GM12878 (cell line): Measurements from ENCODE around the gene RPL10A.

Experiments used
- EGR1 ChIP-seq, 2 experiments: IDR thresholded peaks; 1 replicate in 1 of 2; 2 replicates in 1 of 2; pipeline ENCODE4 v1.6.1; 2011 to 2012; ENCODE audit warnings: low read depth in 2 of 2, low read length in 2 of 2, borderline replicate concordance in 1 of 2, mild to moderate bottlenecking in 1 of 2, moderate library complexity in 1 of 2
- EZH2 ChIP-seq: IDR thresholded peaks from 2 replicates; pipeline ENCODE4 v1.6.1; 2012; ENCODE audit warnings: low read depth, mild to moderate bottlenecking, control low read depth, inconsistent platforms, low read length, borderline replicate concordance; ENCODE audit not compliant: control insufficient read depth
- NRF1 ChIP-seq: conservative IDR thresholded peaks from 2 replicates; pipeline ENCODE4 v1.6.1; 2011; ENCODE audit warnings: mild to moderate bottlenecking, low read depth, low read length, improper control_type of control experiment
- POLR2AphosphoS5 ChIP-seq: IDR thresholded peaks from 2 replicates; pipeline ENCODE4 v1.6.1; 2011; ENCODE audit warnings: mild to moderate bottlenecking, low read length, inconsistent platforms
- RBBP5 ChIP-seq: fragments of 200-600 bp; sonication (generic); conservative IDR thresholded peaks from 2 replicates; pipeline ENCODE4 v1.6.1; 2016
- RCOR1 ChIP-seq: conservative IDR thresholded peaks from 2 replicates; pipeline ENCODE4 v1.6.1; 2012; ENCODE audit warnings: low read depth, low read length, improper control_type of control experiment
- SREBF1 ChIP-seq: IDR thresholded peaks from 2 replicates; pipeline ENCODE4 v1.6.1; 2012; ENCODE audit warnings: mild to moderate bottlenecking, low read length
- TARDBP ChIP-seq: IDR thresholded peaks from 2 replicates; pipeline ENCODE4 v1.6.1; 2016; ENCODE audit warnings: borderline replicate concordance
- TCF12 ChIP-seq: IDR thresholded peaks from 2 replicates; pipeline ENCODE4 v1.6.1; 2011; ENCODE audit warnings: low read depth, mild to moderate bottlenecking, low read length
- TF ChIP-seq, protein P1 (sequence below), 3 experiments: IDR thresholded peaks in 2 of 3; conservative IDR thresholded peaks in 1 of 3; 2 replicates each; pipeline ENCODE4 v1.5.1; 2011; ENCODE audit warnings: low read depth in 3 of 3, low read length in 3 of 3, mild to moderate bottlenecking in 3 of 3, control low read depth in 2 of 3, moderate library complexity in 2 of 3, inconsistent platforms in 1 of 3, mixed read lengths in 1 of 3; ENCODE audit not compliant: control insufficient read depth in 2 of 3, insufficient read depth in 1 of 3; ENCODE audit errors: extremely low read depth in 1 of 3
- TF ChIP-seq, protein P2 (sequence below): IDR thresholded peaks from 2 replicates; pipeline ENCODE4 v1.6.1; 2012; ENCODE audit warnings: low read length, inconsistent platforms
- TF ChIP-seq, protein P3 (sequence below): IDR thresholded peaks from 2 replicates; pipeline ENCODE4 v1.6.1; 2011; ENCODE audit warnings: borderline replicate concordance, low read depth, mild to moderate bottlenecking, moderate library complexity, mixed read lengths, low read length; ENCODE audit not compliant: insufficient read depth; ENCODE audit errors: extremely low read length

DNA sequence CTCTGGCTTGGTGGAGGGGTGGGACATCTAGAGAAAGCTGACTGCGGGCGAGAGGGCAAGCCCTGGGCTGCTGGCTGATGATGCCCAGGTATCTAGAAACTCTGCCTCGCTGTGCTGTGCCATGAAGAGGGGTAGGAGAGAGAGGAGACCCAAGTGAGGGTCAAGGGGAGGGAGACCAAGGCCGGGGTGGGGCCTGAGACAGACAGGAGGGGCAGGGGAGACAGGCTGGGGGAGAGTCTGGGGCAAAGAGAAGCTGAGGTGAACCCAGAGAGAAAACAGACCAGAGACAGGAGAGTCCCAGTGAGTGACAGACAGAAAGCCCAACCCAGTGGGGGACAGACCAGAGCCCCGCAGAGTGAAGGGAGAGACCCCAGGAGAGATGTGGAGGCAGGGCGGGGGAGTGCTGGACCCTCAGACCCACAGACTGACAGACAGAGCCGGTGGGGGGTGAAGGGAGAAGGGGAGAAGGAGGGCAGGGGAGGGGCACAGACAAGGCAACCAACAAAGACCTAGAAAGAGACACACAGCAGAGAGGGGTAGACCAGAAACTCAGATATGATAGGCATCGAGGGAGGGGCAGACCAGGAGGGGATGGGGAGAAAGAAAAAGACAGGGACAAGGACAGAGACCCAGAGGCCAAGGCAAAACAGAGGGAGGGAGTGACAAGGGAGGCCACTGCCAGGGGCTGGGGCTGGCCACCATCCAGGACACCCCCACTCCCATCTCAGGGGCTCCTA is 22.8 kb downstream of the RPL10A start:
- TF ChIP-seq POLR2AphosphoS5 (no peak), EGR1 (IDR thresholded peaks at IDR 0.05; ENCODE audit: borderline replicate concordance in 1 of 2, low read depth in 2 of 2, low read length in 2 of 2) (no peak), TARDBP (no peak), SREBF1 (no peak), RBBP5 (no peak), EZH2 (no peak), TCF12 (no peak), NRF1 (no peak), RCOR1 (no peak)
- TF ChIP-seq, protein P1, sequence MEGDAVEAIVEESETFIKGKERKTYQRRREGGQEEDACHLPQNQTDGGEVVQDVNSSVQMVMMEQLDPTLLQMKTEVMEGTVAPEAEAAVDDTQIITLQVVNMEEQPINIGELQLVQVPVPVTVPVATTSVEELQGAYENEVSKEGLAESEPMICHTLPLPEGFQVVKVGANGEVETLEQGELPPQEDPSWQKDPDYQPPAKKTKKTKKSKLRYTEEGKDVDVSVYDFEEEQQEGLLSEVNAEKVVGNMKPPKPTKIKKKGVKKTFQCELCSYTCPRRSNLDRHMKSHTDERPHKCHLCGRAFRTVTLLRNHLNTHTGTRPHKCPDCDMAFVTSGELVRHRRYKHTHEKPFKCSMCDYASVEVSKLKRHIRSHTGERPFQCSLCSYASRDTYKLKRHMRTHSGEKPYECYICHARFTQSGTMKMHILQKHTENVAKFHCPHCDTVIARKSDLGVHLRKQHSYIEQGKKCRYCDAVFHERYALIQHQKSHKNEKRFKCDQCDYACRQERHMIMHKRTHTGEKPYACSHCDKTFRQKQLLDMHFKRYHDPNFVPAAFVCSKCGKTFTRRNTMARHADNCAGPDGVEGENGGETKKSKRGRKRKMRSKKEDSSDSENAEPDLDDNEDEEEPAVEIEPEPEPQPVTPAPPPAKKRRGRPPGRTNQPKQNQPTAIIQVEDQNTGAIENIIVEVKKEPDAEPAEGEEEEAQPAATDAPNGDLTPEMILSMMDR (IDR thresholded peaks at IDR 0.05 in 2 of 3, conservative IDR thresholded peaks at IDR 0.05 in 1 of 3; ENCODE audit: control insufficient read depth in 2 of 3, extremely low read depth in 1 of 3, insufficient read depth in 1 of 3, low read depth in 3 of 3, low read length in 3 of 3), result no peak
- TF ChIP-seq, protein P2, sequence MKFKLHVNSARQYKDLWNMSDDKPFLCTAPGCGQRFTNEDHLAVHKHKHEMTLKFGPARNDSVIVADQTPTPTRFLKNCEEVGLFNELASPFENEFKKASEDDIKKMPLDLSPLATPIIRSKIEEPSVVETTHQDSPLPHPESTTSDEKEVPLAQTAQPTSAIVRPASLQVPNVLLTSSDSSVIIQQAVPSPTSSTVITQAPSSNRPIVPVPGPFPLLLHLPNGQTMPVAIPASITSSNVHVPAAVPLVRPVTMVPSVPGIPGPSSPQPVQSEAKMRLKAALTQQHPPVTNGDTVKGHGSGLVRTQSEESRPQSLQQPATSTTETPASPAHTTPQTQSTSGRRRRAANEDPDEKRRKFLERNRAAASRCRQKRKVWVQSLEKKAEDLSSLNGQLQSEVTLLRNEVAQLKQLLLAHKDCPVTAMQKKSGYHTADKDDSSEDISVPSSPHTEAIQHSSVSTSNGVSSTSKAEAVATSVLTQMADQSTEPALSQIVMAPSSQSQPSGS, result no peak
- TF ChIP-seq, protein P3, sequence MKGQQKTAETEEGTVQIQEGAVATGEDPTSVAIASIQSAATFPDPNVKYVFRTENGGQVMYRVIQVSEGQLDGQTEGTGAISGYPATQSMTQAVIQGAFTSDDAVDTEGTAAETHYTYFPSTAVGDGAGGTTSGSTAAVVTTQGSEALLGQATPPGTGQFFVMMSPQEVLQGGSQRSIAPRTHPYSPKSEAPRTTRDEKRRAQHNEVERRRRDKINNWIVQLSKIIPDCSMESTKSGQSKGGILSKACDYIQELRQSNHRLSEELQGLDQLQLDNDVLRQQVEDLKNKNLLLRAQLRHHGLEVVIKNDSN, result no peak
